Loucy (cell line): ENCODE data around the gene STXBP6.

Source experiments
- H2AFZ ChIP-seq: fragments of 200-600 bp; sonication (generic); 2 replicates; pipeline ENCODE4 v1.6.0; 2016; ENCODE audit warnings: antibody characterized with exemption, mild to moderate bottlenecking, low read length, moderate library complexity
- H3F3A ChIP-seq: fragments of 200-600 bp; 2 replicates; pipeline ENCODE4 v1.6.0; 2016; ENCODE audit warnings: antibody characterized with exemption, low read depth, mild to moderate bottlenecking
- H3K27me3 ChIP-seq: fragments of 200-600 bp; sonication (generic); 2 replicates; pipeline ENCODE4 v1.6.1; 2014; ENCODE audit warnings: low read length, mild to moderate bottlenecking; ENCODE audit not compliant: insufficient read depth, poor library complexity, severe bottlenecking
- H3K36me3 ChIP-seq: fragments of 200-600 bp; sonication (generic); 2 replicates; pipeline ENCODE4 v1.6.1; 2016; ENCODE audit warnings: low read length; ENCODE audit not compliant: insufficient read depth
- H3K4me1 ChIP-seq: fragments of 200-600 bp; sonication (generic); 2 replicates; pipeline ENCODE4 v1.5.1; 2014; ENCODE audit warnings: low read length, mild to moderate bottlenecking; ENCODE audit not compliant: insufficient read depth, poor library complexity, severe bottlenecking
- H3K4me2 ChIP-seq: fragments of 200-600 bp; sonication (generic); 2 replicates; pipeline ENCODE4 v1.6.0; 2014; ENCODE audit warnings: antibody characterized with exemption, low read length, low read depth, mild to moderate bottlenecking; ENCODE audit not compliant: poor library complexity, severe bottlenecking
- H3K4me3 ChIP-seq: fragments of 200-600 bp; sonication (generic); 2 replicates; pipeline ENCODE4 v1.5.1; 2014; ENCODE audit warnings: low read length, mild to moderate bottlenecking, mixed read lengths; ENCODE audit not compliant: poor library complexity, severe bottlenecking
- H3K79me2 ChIP-seq: fragments of 200-600 bp; sonication (generic); 2 replicates; pipeline ENCODE4 v1.6.1; 2014; ENCODE audit warnings: low read length; ENCODE audit not compliant: insufficient read depth
- H3K9ac ChIP-seq: fragments of 200-600 bp; sonication (generic); 2 replicates; pipeline ENCODE4 v1.6.0; 2014; ENCODE audit warnings: mild to moderate bottlenecking, low read depth, low read length, moderate library complexity; ENCODE audit not compliant: poor library complexity, severe bottlenecking
- H3K9me2 ChIP-seq: fragments of 200-600 bp; sonication (generic); replicated peaks from 2 replicates; pipeline ENCODE4 v1.6.1; 2016; ENCODE audit warnings: low read depth, low read length, mixed read lengths
- H3K9me3 ChIP-seq: fragments of 200-600 bp; sonication (generic); 2 replicates; pipeline ENCODE4 v1.6.1; 2014; ENCODE audit warnings: mild to moderate bottlenecking, antibody characterized with exemption, low read length, low read depth; ENCODE audit not compliant: insufficient read depth
- H4K20me1 ChIP-seq: fragments of 200-600 bp; sonication (generic); 2 replicates; pipeline ENCODE4 v1.6.0; 2014; ENCODE audit warnings: antibody characterized with exemption, low read length, mild to moderate bottlenecking; ENCODE audit not compliant: insufficient read depth, poor library complexity, severe bottlenecking
- EZH2phosphoT487 ChIP-seq: fragments of 200-600 bp; IDR thresholded peaks from 2 replicates; pipeline ENCODE4 v1.6.1; 2018; ENCODE audit warnings: antibody characterized with exemption, mild to moderate bottlenecking, moderate library complexity, borderline replicate concordance
- TF ChIP-seq, protein P1 (sequence below): fragments of 200-600 bp; sonication (generic); conservative IDR thresholded peaks from 2 replicates; pipeline ENCODE4 v1.5.1; 2014; ENCODE audit warnings: mild to moderate bottlenecking, antibody characterized with exemption, low read length

The STXBP6 gene

DNA sequence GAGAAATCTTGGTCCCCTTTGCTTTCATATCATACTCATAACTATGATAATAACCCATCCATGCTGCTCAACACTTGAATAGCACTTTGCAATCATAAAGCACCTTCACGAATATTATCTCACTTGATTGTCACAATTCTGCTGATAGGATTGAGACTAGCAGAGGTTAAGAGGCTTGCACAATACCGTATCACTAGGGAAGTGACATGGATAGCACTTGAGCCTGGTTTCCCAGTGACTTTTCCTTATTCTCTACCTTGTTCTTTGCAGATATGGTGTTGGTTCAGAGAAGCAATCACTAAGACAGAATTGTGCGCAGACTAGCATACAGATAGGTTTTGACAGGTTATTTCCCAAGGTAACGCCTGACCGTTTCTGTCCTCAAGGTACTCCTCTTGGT lies 229.3 kb downstream of the STXBP6 start:
- Histone ChIP-seq H3K4me3 (no peak overlapping the region), H2AFZ (no peak overlapping the region), H3K9me2 (no peaks in the 10 kb centered on the region), H3K36me3 (no peaks in the 10 kb centered on the region), H3K4me2 (no peak overlapping the region), H3K79me2 (no peaks in the 10 kb centered on the region), H4K20me1 (no peaks in the 10 kb centered on the region), H3K9me3 (no peaks in the 10 kb centered on the region), H3K9ac (no peak overlapping the region), H3K27me3 (no peaks in the 10 kb centered on the region), H3F3A (peaks cover 4% of the 10 kb centered on the region; the same call in 1 of the 2 replicates), H3K4me1 (peaks cover 45% of the 10 kb centered on the region)
- TF ChIP-seq, protein P1, sequence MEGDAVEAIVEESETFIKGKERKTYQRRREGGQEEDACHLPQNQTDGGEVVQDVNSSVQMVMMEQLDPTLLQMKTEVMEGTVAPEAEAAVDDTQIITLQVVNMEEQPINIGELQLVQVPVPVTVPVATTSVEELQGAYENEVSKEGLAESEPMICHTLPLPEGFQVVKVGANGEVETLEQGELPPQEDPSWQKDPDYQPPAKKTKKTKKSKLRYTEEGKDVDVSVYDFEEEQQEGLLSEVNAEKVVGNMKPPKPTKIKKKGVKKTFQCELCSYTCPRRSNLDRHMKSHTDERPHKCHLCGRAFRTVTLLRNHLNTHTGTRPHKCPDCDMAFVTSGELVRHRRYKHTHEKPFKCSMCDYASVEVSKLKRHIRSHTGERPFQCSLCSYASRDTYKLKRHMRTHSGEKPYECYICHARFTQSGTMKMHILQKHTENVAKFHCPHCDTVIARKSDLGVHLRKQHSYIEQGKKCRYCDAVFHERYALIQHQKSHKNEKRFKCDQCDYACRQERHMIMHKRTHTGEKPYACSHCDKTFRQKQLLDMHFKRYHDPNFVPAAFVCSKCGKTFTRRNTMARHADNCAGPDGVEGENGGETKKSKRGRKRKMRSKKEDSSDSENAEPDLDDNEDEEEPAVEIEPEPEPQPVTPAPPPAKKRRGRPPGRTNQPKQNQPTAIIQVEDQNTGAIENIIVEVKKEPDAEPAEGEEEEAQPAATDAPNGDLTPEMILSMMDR, result no peak
- no peak for TF ChIP-seq EZH2phosphoT487

DNA sequence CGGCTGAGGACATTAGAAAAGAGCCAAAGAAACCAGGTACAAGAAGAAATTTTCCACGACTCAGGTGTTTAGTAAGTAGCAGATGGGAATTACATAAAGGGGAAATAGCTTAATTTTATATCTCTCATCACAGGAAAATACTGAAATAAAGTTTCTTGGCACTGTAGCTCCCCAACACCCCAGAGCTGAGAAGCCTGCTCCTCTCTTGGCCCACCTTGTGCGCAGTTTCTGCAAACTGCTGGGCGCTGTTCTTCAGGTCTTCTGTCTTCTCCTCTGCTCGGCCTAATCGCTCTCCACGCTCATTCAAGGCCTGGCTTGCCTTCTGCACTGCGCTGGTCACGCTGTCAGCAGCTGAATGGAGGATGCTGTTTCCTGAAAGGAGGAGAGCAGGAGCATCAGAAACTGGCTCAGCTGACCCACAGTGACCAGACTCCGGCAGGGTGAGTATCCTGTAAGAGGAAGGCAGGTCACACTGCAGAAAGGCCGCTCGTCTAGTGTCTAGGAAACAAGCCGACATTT lies 231.1 kb downstream of the STXBP6 start:
- Histone ChIP-seq H2AFZ (no peak overlapping the region), H3K9ac (peak overlapping the region; percentile 73), H3K27me3 (no peaks in the 10 kb centered on the region), H3F3A (peaks cover 4% of the 10 kb centered on the region; the same call in 1 of the 2 replicates), H4K20me1 (no peaks in the 10 kb centered on the region), H3K4me3 (peak overlapping the region; percentile 63), H3K36me3 (no peaks in the 10 kb centered on the region), H3K9me3 (no peaks in the 10 kb centered on the region), H3K79me2 (no peaks in the 10 kb centered on the region), H3K4me1 (peaks cover 47% of the 10 kb centered on the region), H3K4me2 (peak overlapping the region; percentile 76), H3K9me2 (no peaks in the 10 kb centered on the region)
- TF ChIP-seq, protein P1, result no peak
- no peak for TF ChIP-seq EZH2phosphoT487

DNA sequence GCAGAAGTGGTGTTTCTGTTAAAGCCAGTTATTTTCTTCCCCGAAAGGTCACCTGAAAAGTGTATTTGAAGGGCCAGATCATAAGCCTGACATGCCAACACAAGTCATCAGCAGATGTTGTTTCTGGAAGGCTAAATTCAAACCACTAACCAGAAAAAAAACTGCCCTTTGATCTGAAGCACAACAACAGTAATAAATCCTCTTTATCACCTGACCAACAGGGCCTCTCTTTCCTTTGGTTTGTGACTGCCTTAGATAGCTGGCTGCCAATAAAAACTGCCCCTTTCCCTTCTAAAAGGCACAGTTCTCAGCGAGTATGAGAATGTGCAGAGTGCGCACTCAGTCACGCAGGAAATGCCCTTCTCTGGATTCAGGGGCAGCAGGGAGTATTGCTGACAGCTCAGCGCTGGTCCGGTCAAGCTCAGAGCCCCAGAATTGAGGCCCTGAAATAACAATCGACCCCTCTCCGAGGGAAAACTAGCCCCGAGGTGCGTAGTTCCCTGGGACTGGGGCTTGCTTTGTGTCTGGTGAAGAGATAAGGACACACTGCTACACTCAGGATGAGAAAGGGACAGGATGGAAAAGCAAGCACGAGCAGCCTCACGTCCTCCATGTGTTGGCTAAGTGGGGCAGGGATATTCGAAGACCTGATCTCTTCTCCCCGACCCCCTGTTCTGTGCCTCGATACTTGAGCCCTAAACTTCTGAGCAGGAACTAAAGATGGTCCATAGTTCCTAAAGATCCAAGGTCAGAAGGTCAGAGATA lies 231.7 kb downstream of the STXBP6 start:
- Histone ChIP-seq H3K9me3 (no peaks in the 10 kb centered on the region), H3K79me2 (no peaks in the 10 kb centered on the region), H3K27me3 (no peaks in the 10 kb centered on the region), H3K4me3 (peak overlapping the region; percentile 63), H4K20me1 (no peaks in the 10 kb centered on the region), H3F3A (peaks cover 4% of the 10 kb centered on the region; the same call in 1 of the 2 replicates), H3K36me3 (no peaks in the 10 kb centered on the region), H3K4me2 (peak overlapping the region; percentile 76), H3K9me2 (no peaks in the 10 kb centered on the region), H2AFZ (no peak overlapping the region; the same call in 1 of the 2 replicates), H3K4me1 (peaks cover 47% of the 10 kb centered on the region), H3K9ac (peak overlapping the region; percentile 73)
- TF ChIP-seq, protein P1, result no peak
- no peak for TF ChIP-seq EZH2phosphoT487
